GM21447 (cell line): ENCODE measurements around the gene DOCK4.

Experiments used
- ATAC-seq: cut with Tn5 transposase; IDR thresholded peaks from one replicate; pipeline ENCODE4 v1.9.1; 2021; ENCODE audit not compliant: unreplicated experiment

DOCK4 gene

DNA sequence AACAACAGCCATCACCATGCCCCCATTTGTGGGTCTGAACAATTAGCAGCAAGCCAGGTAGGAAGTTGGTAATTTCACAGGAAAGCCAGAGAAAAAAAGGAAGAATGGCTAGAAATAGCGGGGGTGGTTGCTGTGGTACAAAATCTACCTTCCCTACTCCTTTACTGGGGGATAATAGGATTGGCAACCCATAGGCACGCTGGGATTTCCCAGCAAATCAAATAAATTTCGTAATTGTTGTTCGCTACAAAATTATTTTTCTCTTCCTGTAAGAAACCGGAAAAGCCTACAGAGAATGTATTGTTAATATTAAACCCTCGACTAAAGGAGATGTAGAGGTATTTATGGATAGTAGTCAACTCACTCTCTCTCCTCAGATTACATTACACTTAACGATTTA, 123.9 kb downstream of the DOCK4 start:
- no peak for ATAC-seq

DNA sequence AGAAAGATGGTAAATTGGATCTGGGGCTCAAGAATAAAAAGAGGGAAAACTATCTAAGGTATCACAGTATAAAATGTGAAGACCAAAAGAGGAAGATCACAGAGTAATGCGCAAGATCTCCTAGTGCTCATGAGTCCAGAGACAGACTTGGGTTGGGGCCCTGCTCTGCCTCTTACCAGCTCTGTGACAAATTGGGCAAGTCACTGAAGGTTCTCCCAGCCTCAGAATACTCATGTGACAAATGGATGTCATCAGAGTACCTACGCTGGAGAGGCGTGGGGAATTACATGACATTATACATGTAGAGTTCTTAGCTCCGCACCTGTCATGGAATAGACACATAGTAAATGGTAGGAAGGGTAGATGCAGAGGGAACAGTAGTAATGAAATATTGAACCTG, 124.4 kb downstream of the DOCK4 start:
- no peak for ATAC-seq

GRCh38 chr7:112080978-112081377, 125.2 kb downstream of the DOCK4 start:
- ATAC-seq = peak; percentile 42

DNA sequence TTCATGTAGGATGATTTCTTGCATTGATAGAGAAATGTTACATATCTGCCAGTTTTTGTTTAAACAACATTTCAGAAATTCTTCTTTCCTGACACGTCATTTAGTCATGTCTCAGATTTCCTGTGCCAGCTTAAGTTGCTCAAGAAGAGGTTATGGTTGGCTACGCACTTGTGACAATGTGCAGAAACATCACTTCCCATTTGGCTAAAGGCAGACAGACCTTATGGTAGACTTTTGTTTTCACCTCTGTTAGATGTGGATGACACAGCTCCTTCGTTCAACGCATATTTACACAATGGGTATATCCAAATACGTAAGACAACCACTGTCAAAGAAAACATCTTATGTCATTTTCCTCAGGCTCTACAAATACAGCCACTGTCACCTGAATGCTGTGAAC, 125.8 kb downstream of the DOCK4 start:
- peak; percentile 91 for ATAC-seq

DNA sequence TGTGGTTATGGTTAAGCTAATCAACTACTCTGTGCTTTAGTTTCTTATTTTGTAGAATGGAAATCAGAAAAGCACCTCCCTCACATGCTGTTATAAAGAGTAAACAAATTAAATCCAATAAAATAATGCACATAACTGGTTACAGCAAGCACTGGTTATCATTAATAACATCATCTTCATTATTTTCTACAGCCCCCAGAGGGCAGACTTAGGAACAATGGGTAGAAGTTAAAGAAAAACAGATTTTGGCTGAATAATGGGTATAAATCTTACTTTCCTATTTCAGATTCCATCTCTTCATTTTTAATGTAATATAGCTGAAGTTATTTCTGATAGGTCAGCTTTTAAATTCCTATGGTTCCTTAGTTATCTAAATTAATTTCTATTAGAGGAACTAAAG, 126.5 kb downstream of the DOCK4 start:
- no peak for ATAC-seq

DNA sequence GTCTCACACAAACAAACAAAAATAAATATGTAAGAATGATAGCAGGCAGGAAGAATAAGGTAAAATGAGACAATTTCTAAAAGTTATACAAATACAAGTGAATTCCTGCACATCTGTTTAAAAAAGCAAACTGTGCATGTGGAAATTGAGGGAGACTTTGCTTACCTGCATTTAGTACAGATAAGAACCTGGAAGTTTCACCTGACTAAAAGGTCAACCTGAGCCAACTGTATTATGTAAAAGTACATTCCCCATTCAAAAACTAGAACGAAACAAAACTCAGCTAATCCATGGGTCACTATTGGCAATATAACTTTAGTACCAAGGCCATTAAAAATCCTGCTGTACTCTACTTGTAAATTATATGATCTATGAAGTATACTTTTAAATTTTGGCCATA, 127.1 kb downstream of the DOCK4 start:
- no peak for ATAC-seq

DNA sequence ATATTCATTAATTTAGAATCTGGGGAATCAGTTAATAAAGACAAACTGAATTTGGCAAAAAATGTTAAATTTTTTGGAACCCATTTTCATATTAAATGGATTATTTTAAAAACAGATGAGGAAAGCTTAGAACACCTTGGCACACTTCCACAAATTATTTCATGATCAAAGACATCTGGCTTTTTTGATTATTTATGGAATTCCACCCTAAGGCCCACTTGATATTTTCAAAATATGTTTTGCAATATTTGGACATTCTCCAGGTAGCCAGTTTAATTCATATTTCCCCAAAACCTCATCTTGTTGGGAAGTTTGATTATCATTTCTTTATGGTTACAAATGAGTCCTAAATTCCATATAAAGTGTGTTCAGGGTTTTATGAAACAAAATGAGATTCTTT, 129.9 kb downstream of the DOCK4 start:
- no peak for ATAC-seq

DNA sequence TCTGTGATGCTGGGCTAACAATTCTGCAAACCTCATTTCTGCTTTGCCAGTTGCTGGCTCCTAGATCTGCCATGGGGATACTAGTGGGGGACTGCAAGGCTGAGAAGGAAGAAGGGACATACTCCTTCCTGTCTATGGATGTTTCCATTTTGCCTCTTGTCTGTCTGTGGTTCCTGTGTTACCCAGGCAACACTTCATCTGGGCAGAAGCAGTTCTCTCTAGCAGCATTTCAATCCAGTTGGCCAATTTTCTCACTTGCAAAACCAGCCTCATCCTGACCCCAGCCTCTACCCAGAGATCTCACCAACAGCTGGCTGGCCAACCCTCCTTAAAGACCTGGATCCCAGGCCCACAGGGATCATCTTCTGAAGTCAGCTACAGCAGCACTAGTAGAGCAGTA, 131.7 kb downstream of the DOCK4 start:
- ATAC-seq = no peak

DNA sequence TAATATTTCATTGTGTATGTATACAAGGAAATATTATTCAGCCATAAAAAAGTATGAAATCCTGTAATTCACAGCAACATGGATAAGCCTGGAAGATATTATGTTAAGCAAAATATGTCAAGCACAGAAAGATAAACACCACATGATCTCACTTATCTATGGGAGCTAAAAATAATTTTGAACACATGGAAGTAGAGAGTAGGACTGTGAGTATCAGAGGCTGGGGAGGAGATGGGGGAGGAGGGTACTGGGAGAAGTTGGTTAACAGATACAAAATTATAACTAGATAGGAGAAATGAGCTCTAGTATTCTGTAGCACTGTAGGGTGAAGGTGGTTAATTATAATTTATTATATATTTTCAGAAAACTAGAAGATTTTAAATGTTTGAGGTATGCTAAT, 132.7 kb downstream of the DOCK4 start:
- no peak for ATAC-seq

DNA sequence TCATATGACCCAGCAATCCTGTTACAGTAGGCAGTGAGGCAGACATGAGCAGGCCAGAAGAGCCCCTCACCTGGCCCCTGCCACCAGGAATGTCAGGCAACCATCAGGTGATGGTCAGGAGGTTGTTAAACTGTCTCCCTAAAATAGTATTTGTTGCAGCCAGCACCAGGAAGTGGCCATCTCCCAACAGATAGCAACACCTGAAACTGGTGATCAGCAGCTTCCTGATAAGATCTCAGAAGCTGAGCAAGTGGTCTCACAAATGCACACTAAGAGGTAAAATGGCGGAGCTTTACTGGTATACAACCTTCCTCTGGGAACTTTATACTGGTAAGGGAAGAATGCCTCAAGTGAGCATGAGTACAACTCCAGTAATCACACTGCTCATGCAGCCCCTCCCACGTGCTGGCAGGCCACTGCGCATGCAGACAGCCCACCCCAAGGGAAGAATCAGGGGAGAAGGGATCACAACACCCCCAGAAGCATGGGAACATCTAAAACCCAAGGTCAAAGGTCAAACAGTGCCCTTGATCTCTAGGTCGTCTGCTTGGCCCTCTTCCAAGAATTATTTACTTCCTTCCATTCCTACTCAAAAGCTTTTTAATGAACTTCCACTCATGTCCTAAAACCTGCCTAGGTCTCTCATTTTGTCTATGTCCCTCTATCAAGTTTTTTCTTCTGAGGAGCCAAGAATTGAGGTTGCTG, 133.5 kb downstream of the DOCK4 start:
- no peak for ATAC-seq

GRCh38 chr7:112071856-112072255, 134.3 kb downstream of the DOCK4 start:
- no peak for ATAC-seq

- no peak for ATAC-seq
These were observed 135.4 kb downstream of the DOCK4 start for GRCh38 chr7:112070674-112071256.

DNA sequence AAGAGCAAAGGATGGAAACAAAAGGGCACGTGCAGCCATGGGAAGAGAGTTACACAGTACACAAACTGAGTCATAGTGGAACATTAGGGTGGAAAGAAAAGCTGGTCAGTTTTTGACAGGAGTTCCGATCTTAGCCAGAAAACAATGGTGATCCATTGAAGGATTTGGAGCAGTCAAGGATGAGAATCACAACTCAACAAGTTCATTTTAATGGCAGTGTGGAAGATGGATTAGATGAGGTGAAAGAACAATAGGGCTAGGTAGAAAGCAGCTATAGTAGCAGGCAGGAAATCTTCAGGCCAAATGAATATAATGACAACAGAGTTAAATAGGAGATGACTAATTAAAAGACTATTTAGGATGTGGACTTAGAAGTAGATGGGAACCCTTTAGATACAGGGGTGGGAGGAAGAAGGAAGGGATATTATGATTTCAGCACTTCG, 136.3 kb downstream of the DOCK4 start:
- no peak for ATAC-seq

DNA sequence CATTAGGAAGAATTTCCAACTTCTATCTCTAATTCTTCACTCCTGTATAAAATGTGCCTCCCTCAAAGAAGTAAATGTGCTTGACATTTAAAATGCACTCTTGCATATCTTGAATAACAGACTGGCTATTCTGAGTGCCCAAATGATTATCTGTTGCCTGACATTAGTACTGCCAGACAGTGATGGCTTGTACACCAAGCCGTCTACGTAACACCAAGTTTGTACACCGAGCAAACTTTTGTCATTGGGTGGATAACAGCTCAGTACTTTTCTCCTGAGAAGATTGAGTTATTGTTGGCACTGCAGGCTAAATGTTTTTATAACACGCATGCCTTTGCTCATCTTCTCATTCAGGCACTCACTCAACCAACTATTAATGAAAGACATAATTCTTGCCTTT, 137.2 kb downstream of the DOCK4 start:
- no peak for ATAC-seq

DNA sequence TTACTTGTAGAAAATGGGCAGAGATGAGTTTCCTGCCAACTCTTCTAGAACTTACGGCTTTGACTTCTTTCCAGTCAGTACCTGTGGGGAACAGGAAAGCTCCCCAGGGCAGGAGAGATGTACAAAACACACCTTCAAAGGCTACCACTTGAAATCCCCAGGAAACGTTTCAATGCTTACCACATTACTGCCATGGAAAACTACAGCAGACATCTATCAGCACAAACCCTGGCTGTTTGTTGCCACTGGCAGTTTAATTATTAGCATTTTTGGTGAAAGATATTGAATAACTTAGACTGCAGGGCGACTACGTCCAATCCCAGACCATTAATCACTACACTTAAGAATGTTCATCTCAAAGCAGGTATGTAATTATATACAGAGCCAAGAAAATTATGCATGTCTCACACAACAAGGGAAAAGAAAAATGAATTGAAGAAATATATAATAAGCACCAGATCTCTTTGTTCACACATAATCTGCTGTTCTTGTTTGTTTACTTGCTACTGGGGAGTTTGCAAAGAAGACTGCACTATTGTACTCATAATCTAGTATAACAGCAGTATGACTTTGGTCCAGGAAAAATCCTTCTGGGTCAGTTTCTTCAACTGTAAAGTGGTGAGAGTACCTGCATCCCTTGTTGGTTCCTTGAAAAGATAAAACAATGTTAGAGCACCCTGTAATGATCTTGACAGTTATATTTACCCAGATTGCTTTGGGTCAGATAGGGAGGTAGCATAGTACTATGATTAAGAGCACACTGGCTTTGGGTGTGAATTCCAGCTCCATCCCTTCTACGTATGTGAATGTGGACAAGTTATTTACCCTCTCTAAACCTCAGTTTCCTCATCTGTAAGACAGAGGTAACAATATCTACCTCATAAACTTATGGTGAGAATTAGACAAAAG, 138.3 kb downstream of the DOCK4 start:
- no peak for ATAC-seq

- ATAC-seq = no peak
These were observed 139.0 kb downstream of the DOCK4 start for GRCh38 chr7:112067200-112067599.

DNA sequence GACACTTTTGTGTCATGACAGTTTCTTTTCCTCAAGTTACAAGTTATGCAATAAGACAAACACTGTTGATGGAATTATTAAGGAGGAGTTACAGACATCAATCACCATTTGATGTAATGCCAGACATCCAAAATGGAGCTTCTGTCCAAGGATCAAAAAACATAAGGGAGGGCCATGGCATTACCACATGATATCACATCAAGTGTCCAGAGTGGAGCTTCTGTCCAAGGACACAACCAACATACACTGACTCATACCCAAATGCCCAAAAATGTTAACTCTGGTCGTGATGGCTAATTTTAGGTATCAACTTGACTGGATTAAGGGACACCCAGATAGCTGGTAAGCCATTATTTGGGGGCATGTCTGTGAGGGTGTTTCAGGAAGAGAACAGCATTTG, 140.4 kb downstream of the DOCK4 start:
- no peak for ATAC-seq

DNA sequence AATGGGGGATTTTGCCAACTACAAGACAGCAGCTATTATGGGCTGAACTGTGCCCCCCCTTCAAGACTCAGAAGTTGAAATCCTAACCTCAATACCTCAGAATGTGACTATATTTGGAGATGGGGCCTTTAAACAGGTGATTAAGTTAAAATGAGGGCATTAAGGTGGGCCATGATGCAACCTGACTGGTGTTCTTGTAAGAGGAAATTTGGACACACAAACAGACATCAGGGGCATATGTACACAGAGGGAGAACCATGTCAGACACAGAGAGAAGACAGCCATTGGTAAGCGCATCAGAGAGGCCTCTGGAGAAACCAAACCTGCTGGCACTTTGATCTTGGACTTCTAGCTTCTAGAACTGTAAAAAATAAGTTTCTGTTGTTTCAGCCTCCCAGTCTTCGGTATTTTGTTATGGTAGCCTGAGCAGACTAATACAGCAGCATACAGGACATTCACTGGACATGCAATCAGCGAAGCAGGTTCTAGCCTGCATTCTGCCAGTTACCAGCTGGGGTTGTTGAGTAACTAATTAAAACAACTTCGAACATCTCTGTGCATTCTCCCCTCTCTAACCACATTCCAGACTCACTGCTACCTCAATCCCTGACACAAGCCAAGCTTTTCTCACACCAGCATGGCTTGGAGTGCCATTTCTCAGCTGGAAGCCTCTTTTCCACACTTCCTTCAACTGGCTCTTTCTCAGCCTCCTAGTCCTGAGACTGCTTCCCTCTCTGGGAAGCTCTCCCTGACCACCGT, 141.4 kb downstream of the DOCK4 start:
- no peak for ATAC-seq

GRCh38 chr7:112063974-112064373, 142.2 kb downstream of the DOCK4 start:
- no peak for ATAC-seq

- no peak for ATAC-seq
These were observed 145.1 kb downstream of the DOCK4 start for GRCh38 chr7:112061051-112061450.

DNA sequence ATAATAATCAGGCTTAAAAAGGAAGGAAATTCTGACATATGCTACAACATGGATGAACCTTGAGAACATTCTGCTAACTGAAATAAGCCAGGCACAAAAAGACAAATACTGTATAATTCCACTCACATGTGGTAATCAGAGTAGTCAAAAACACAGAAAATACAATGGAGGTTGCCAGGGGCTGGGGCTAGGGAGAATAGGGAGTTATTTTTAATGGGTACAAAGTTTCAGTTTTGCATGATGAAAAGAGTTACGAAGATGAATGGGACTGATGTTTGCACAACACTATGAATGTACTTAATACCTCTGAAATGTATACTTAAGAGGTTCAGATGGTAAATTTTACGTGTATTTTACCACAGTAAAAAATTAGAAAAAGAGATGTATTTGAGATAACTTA, 145.6 kb downstream of the DOCK4 start:
- no peak for ATAC-seq
